Embryonic facial prominence (tissue), 1 donor: Measurements from ENCODE around the gene ZNF41.
"Not testable (repeated sequence)": the region's sequence is repeated elsewhere in the genome, so short reads cannot be mapped to it uniquely, and the experiment has no call there.

Source experiments
- DNase-seq: peaks from one replicate; pipeline ENCODE4 v3.0.0-alpha.2; 2016; ENCODE audit errors: extremely low spot score

ZNF41 gene

GRCh38 chrX:47492133-47492532, 9.1 kb upstream of the ZNF41 start:
- not testable (repeated sequence) for DNase-seq

GRCh38 chrX:47489507-47490275, 6.7 kb upstream of the ZNF41 start:
- no peak for DNase-seq

- DNase-seq, result no peak
Measured at GRCh38 chrX:47484885-47485284, 1.9 kb upstream of the ZNF41 start.

- peak; percentile 5 for DNase-seq
Measured at GRCh38 chrX:47483306-47484268, 565 bp upstream of the ZNF41 start.

GRCh38 chrX:47482065-47482511, 934 bp downstream of the ZNF41 start:
- DNase-seq, result no peak

- no peak for DNase-seq
Measured at GRCh38 chrX:47481160-47481559, 1.9 kb downstream of the ZNF41 start.

- no peak for DNase-seq
Measured at GRCh38 chrX:47480576-47480975, 2.4 kb downstream of the ZNF41 start.

- no peak for DNase-seq
Measured at GRCh38 chrX:47475476-47475875, 7.5 kb downstream of the ZNF41 start.

GRCh38 chrX:47467106-47467505, 15.9 kb downstream of the ZNF41 start:
- no peak for DNase-seq

GRCh38 chrX:47460561-47460960, 22.5 kb downstream of the ZNF41 start:
- DNase-seq, result no peak

- no peak for DNase-seq
Measured at GRCh38 chrX:47458528-47458927, 24.5 kb downstream of the ZNF41 start.

GRCh38 chrX:47456080-47456479, 26.9 kb downstream of the ZNF41 start:
- no peak for DNase-seq

GRCh38 chrX:47452112-47452511, 30.9 kb downstream of the ZNF41 start:
- DNase-seq, result no peak

- no peak for DNase-seq
Measured at GRCh38 chrX:47448165-47448806, 34.7 kb downstream of the ZNF41 start.

- DNase-seq, result no peak
Measured at GRCh38 chrX:47447607-47448006, 35.4 kb downstream of the ZNF41 start.

GRCh38 chrX:47446971-47447370, 36.1 kb downstream of the ZNF41 start:
- DNase-seq, result no peak

- DNase-seq, result no peak
Measured at GRCh38 chrX:47446431-47446830, 36.6 kb downstream of the ZNF41 start.

- DNase-seq, result no peak
Measured at GRCh38 chrX:47430925-47431324, 52.1 kb downstream of the ZNF41 start.

GRCh38 chrX:47422444-47422843, 60.6 kb downstream of the ZNF41 start:
- no peak for DNase-seq

GRCh38 chrX:47420962-47421361, 62.1 kb downstream of the ZNF41 start:
- no peak for DNase-seq

- DNase-seq, result no peak
Measured at GRCh38 chrX:47420265-47420664, 62.8 kb downstream of the ZNF41 start.

GRCh38 chrX:47413179-47413594, 69.8 kb downstream of the ZNF41 start:
- no peak for DNase-seq
